Measurements from ENCODE around the gene SRL. TPM values are rescaled to one million over a fixed set of nuclear protein-coding genes. Genes with fewer than 3 reads are reported as not detected.
A peak's percentile ranks its signal among the peaks of the same experiment; 100 is the strongest.

SRL gene
- 1.1 and 1.2 TPM in 2 replicates for total RNA-seq
- polyA plus RNA-seq: 0.83 TPM in 1 of 2 replicates, not detected in the other

- no peak within 1 kb of the TSS for H3K4me3 ChIP-seq
- 96% methylated on average over 12 of the region's 12 CpGs for WGBS (ENCODE audit: low lambda C conversion rate, missing lambda C conversion rate)
- no peaks in the 10 kb centered on the region for H3K9me2 ChIP-seq (replicated peaks; ENCODE audit: insufficient read depth)
- no peak within 1 kb of the TSS for H3K27ac ChIP-seq
- no peaks in the 10 kb centered on the region for H3K27me3 ChIP-seq
- DNase-seq (ENCODE audit: low spot score): no peak
- no peaks in the 10 kb centered on the region for H4K20me1 ChIP-seq (ENCODE audit: insufficient read depth, poor library complexity, severe bottlenecking)
- no peak within 1 kb of the TSS for H2AFZ ChIP-seq
- no peak for TF ChIP-seq CTCF (IDR thresholded peaks at IDR 0.05; ENCODE audit: poor library complexity)
- no peak for TF ChIP-seq EZH2phosphoT487 (IDR thresholded peaks at IDR 0.05; ENCODE audit: low read depth, severe bottlenecking, unreplicated experiment)
- no peak for TF ChIP-seq EZH2 (IDR thresholded peaks at IDR 0.05; ENCODE audit: borderline replicate concordance)
- no peaks in the 10 kb centered on the region for H3K9me3 ChIP-seq (ENCODE audit: low read depth)
- H3K79me2 ChIP-seq: no peaks in the 10 kb centered on the region
- no peak within 1 kb of the TSS for H3K4me2 ChIP-seq
- peaks cover 8% of the 10 kb centered on the region for H3K4me1 ChIP-seq (ENCODE audit: insufficient read depth)
- no peaks in the 10 kb centered on the region for H3K36me3 ChIP-seq (replicated peaks; ENCODE audit: insufficient read depth, low read depth)
These were observed at the start of gene SRL for GRCh38 chr16:4241928-4242283. Gene SRL (minus strand): TSS chr16:4242080. CDS start chr16:4242067, 13 bp downstream.

- H3K4me1 ChIP-seq (ENCODE audit: insufficient read depth): peaks cover 19% of the 10 kb centered on the region
- no peaks in the 10 kb centered on the region for H4K20me1 ChIP-seq (ENCODE audit: insufficient read depth, poor library complexity, severe bottlenecking)
- H3K4me3 ChIP-seq: no peak overlapping the region
- no peak overlapping the region for H3K4me2 ChIP-seq
- TF ChIP-seq CTCF (IDR thresholded peaks at IDR 0.05; ENCODE audit: poor library complexity) (peak; percentile 33), EZH2phosphoT487 (IDR thresholded peaks at IDR 0.05; ENCODE audit: low read depth, severe bottlenecking, unreplicated experiment) (no peak)
- H3K36me3 ChIP-seq (replicated peaks; ENCODE audit: insufficient read depth, low read depth): no peaks in the 10 kb centered on the region
- no peaks in the 10 kb centered on the region for H3K79me2 ChIP-seq
- DNase-seq (ENCODE audit: low spot score): peak; percentile 61
- 73% methylated on average over 8 of the region's 8 CpGs for WGBS (ENCODE audit: low lambda C conversion rate, missing lambda C conversion rate)
- no peaks in the 10 kb centered on the region for H3K9me3 ChIP-seq (ENCODE audit: low read depth)
- peak overlapping the region; percentile 47 for H3K27ac ChIP-seq
- H2AFZ ChIP-seq: no peak overlapping the region
- H3K9me2 ChIP-seq (replicated peaks; ENCODE audit: insufficient read depth): no peaks in the 10 kb centered on the region
- H3K27me3 ChIP-seq: no peaks in the 10 kb centered on the region
These were observed 48.5 kb upstream of the SRL start for GRCh38 chr16:4290236-4290830.

DNA sequence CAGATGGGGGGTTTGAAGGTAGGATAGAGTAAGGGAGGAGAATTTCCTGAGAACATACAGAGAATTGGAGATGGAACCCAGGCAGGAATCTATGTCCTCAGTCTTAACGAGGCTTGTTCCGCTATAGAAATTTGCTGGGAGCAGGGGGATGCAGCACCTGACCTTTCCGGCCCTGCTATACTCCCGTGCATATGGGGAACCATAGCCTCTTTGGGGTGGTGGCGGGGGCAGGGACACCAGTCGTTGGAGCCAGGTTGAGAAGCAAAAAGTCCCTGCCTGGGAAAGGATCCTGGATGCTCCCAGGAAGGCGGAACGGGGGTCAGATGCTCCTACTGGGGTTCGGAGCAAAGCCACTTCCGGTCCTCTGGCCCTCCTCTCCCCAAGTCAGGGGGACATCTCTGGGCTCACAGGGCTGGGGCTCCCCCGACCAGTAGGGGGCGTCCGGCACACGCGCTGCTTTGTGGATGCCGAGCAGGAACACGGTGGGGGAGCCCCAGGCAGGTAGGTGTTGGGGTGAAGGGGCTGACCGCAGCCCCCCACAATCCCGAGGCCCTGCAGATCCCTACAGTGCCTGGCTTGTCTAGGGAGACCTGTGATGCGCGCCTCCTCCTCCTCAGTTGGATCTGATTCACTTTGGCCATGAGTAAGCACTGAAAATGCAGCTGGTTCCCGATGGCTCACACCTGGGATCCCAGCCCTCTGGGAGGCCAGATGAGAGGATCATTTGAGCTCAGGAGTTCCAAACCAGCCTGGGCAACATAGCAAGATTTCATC is 46.5 kb upstream of the SRL start:
- no peak overlapping the region for H3K27ac ChIP-seq
- H3K9me3 ChIP-seq (ENCODE audit: low read depth): no peaks in the 10 kb centered on the region
- no peaks in the 10 kb centered on the region for H3K36me3 ChIP-seq (replicated peaks; ENCODE audit: insufficient read depth, low read depth)
- H3K4me1 ChIP-seq (ENCODE audit: insufficient read depth): peaks cover 8% of the 10 kb centered on the region
- no peaks in the 10 kb centered on the region for H3K79me2 ChIP-seq
- no peaks in the 10 kb centered on the region for H3K27me3 ChIP-seq
- H2AFZ ChIP-seq: no peak overlapping the region
- H3K4me3 ChIP-seq: no peak overlapping the region
- H3K9me2 ChIP-seq (replicated peaks; ENCODE audit: insufficient read depth): no peaks in the 10 kb centered on the region
- H3K4me2 ChIP-seq: peak overlapping the region; percentile 60
- no peaks in the 10 kb centered on the region for H4K20me1 ChIP-seq (ENCODE audit: insufficient read depth, poor library complexity, severe bottlenecking)
- 26% methylated on average over 22 of the region's 22 CpGs for WGBS (ENCODE audit: low lambda C conversion rate, missing lambda C conversion rate)
- TF ChIP-seq EZH2phosphoT487 (IDR thresholded peaks at IDR 0.05; ENCODE audit: low read depth, severe bottlenecking, unreplicated experiment) (no peak), CTCF (IDR thresholded peaks at IDR 0.05; ENCODE audit: poor library complexity) (peak; percentile 91)
- DNase-seq (ENCODE audit: low spot score): peak; percentile 83

Data from hepatocyte (in vitro differentiated cells).